HG03354 (cell line): ENCODE measurements around the gene CDH15.

Source experiments
- ATAC-seq: cut with Tn5 transposase; IDR thresholded peaks from one replicate; pipeline ENCODE4 v1.9.1; 2021; ENCODE audit warnings: mild to moderate bottlenecking; ENCODE audit not compliant: unreplicated experiment, poor library complexity, severe bottlenecking

CDH15 gene

GRCh38 chr16:89197033-89197632 is 25.6 kb downstream of the CDH15 start:
- no peak for ATAC-seq

GRCh38 chr16:89197633-89198416 is 26.3 kb downstream of the CDH15 start:
- ATAC-seq, result no peak

- no peak for ATAC-seq
These were observed 27.1 kb downstream of the CDH15 start for GRCh38 chr16:89198417-89199240.

GRCh38 chr16:89199241-89200123 is 27.9 kb downstream of the CDH15 start:
- ATAC-seq, result no peak

- ATAC-seq, result no peak
These were observed 28.7 kb downstream of the CDH15 start, which contains the start of gene SLC22A31 for GRCh38 chr16:89200124-89200849. SLC22A31 (minus strand) TSS chr16:89200537; CDS start chr16:89200501, 36 bp downstream.

GRCh38 chr16:89200850-89201411 is 29.4 kb downstream of the CDH15 start:
- no peak for ATAC-seq

GRCh38 chr16:89201439-89202377 is 30.2 kb downstream of the CDH15 start:
- ATAC-seq, result peak; percentile 51

- no peak for ATAC-seq
These were observed 31.1 kb downstream of the CDH15 start for GRCh38 chr16:89202422-89203215.

- ATAC-seq, result no peak
These were observed 36.4 kb downstream of the CDH15 start for GRCh38 chr16:89207993-89208392.

- no peak for ATAC-seq
These were observed 38.0 kb downstream of the CDH15 start for GRCh38 chr16:89209522-89210044.

GRCh38 chr16:89210165-89210903 is 38.8 kb downstream of the CDH15 start:
- no peak for ATAC-seq

GRCh38 chr16:89210904-89211515 is 39.5 kb downstream of the CDH15 start:
- ATAC-seq, result no peak

GRCh38 chr16:89216315-89217137 is 45.0 kb downstream of the CDH15 start:
- no peak for ATAC-seq

GRCh38 chr16:89217138-89217387 is 45.5 kb downstream of the CDH15 start:
- no peak for ATAC-seq
